ENCODE measurements around the gene PRM1. TPM values are rescaled to one million over a fixed set of nuclear protein-coding genes. Genes with fewer than 3 reads are reported as not detected.

The PRM1 gene
- total RNA-seq, 3 donors from 2014 or later (not counting 1 experiment from before 2014, with no cell fraction given) = not detected

- Histone ChIP-seq H3K9me3 (ENCODE audit: control insufficient read depth, insufficient read depth, low read length) (no peaks in the 10 kb centered on the region), H3K4me3 (ENCODE audit: low read length) (no peak overlapping the region), H3K4me1 (ENCODE audit: control insufficient read depth, insufficient read depth, low read length) (peaks cover 73% of the 10 kb centered on the region), H3K27me3 (ENCODE audit: control insufficient read depth, insufficient read depth, low read length) (no peaks in the 10 kb centered on the region), H3K36me3 (ENCODE audit: control insufficient read depth, insufficient read depth, low read length) (no peaks in the 10 kb centered on the region), H3K27ac (ENCODE audit: low read length) (peak overlapping the region; percentile 87)
- Mint-ChIP-seq H3K9me3 (no peaks in the 10 kb centered on the region), H3K36me3 (no peaks in the 10 kb centered on the region), H3K4me1 (peaks cover 59 to 62% of the 10 kb centered on the region in 2 donors), H3K4me3 (peak overlapping the region; percentile 74), H3K27ac (peak overlapping the region; percentile 84 to 92), H3K27me3 (ENCODE audit: low read depth in 2 of 2) (no peaks in the 10 kb centered on the region)
- intact Hi-C loops (cut with micrococcal nuclease) = loop anchor here (1.0 to 10.0 kb wide), 3 partner anchors 9 to 359 kb away; partner anchors contain the start of gene CIITA
- TF ChIP-seq CTCF (IDR thresholded peaks at IDR 0.05) = no peak
- WGBS (ENCODE audit: insufficient coverage) = 32% methylated on average over 6 of the region's 8 CpGs
- ATAC-seq (peak in 1 of 3 donors; percentile 17), DNase-seq (peak in 1 of 2 donors; percentile 66)
Measured at GRCh38 chr16:11233727-11234376, 47.3 kb downstream of the PRM1 start.

- ATAC-seq = peak; percentile 70 to 85 (median 79)
- peaks cover 68% of the 10 kb centered on the region for H3K4me1 ChIP-seq (ENCODE audit: control insufficient read depth, insufficient read depth, low read length)
- 3% methylated on average over 35 of the region's 35 CpGs for WGBS (ENCODE audit: insufficient coverage)
Measured at GRCh38 chr16:11232852-11233726, 48.0 kb downstream of the PRM1 start.

GRCh38 chr16:11232302-11232851 is 48.8 kb downstream of the PRM1 start:
- Histone ChIP-seq H3K27ac (ENCODE audit: low read length) (peak overlapping the region; percentile 87), H3K9me3 (ENCODE audit: control insufficient read depth, insufficient read depth, low read length) (no peaks in the 10 kb centered on the region), H3K4me3 (ENCODE audit: low read length) (no peak overlapping the region), H3K36me3 (ENCODE audit: control insufficient read depth, insufficient read depth, low read length) (no peaks in the 10 kb centered on the region), H3K27me3 (ENCODE audit: control insufficient read depth, insufficient read depth, low read length) (no peaks in the 10 kb centered on the region), H3K4me1 (ENCODE audit: control insufficient read depth, insufficient read depth, low read length) (peaks cover 61% of the 10 kb centered on the region)
- 79% methylated on average over 1 of the region's 3 CpGs for WGBS (ENCODE audit: insufficient coverage)
- intact Hi-C loops (cut with micrococcal nuclease) = loop anchor here (10.0 kb wide), 1 partner anchor 358 kb away; the partner anchor contains the start of gene CIITA
- H3K9me3 Mint-ChIP-seq = no peaks in the 10 kb centered on the region
- peak overlapping the region; percentile 74 for H3K4me3 Mint-ChIP-seq
- ATAC-seq = no peak
- no peak for TF ChIP-seq CTCF (IDR thresholded peaks at IDR 0.05)
- no peak for DNase-seq
- no peaks in the 10 kb centered on the region for H3K36me3 Mint-ChIP-seq
- peaks cover 50 to 54% of the 10 kb centered on the region in 2 donors for H3K4me1 Mint-ChIP-seq
- peak overlapping the region; percentile 84 to 92 for H3K27ac Mint-ChIP-seq
- H3K27me3 Mint-ChIP-seq (ENCODE audit: low read depth in 2 of 2) = no peaks in the 10 kb centered on the region

More at GRCh38 chr16:11232852-11233726, 48.0 kb downstream of the PRM1 start:
- Histone ChIP-seq H3K27ac (ENCODE audit: low read length) (peak overlapping the region; percentile 87), H3K4me3 (ENCODE audit: low read length) (peak overlapping the region; percentile 4), H3K36me3 (ENCODE audit: control insufficient read depth, insufficient read depth, low read length) (no peaks in the 10 kb centered on the region), H3K9me3 (ENCODE audit: control insufficient read depth, insufficient read depth, low read length) (no peaks in the 10 kb centered on the region), H3K27me3 (ENCODE audit: control insufficient read depth, insufficient read depth, low read length) (no peaks in the 10 kb centered on the region)
- Mint-ChIP-seq H3K27me3 (ENCODE audit: low read depth in 2 of 2) (no peaks in the 10 kb centered on the region), H3K9me3 (no peaks in the 10 kb centered on the region), H3K4me3 (peak overlapping the region; percentile 74), H3K36me3 (no peaks in the 10 kb centered on the region), H3K4me1 (peaks cover 56 to 59% of the 10 kb centered on the region in 2 donors), H3K27ac (peak overlapping the region; percentile 84 to 92)
- intact Hi-C loops (cut with micrococcal nuclease) = loop anchor here (1.0 to 10.0 kb wide), 2 partner anchors 8 to 358 kb away; partner anchors contain the start of gene CIITA
- DNase-seq = peak; percentile 65 to 91
- TF ChIP-seq CTCF (IDR thresholded peaks at IDR 0.05) = no peak
